ENCODE data around the gene SARM1. TPM values are rescaled to one million over a fixed set of nuclear protein-coding genes. Genes with fewer than 3 reads are reported as not detected.
A peak's percentile ranks its signal among the peaks of the same experiment; 100 is the strongest.

Gene SARM1
- total and polyA plus RNA-seq, 2 of the 13 experiments (the other 11 are each of a cell fraction or from before 2014, with no cell fraction given): 0.73 to 0.86 TPM

DNA sequence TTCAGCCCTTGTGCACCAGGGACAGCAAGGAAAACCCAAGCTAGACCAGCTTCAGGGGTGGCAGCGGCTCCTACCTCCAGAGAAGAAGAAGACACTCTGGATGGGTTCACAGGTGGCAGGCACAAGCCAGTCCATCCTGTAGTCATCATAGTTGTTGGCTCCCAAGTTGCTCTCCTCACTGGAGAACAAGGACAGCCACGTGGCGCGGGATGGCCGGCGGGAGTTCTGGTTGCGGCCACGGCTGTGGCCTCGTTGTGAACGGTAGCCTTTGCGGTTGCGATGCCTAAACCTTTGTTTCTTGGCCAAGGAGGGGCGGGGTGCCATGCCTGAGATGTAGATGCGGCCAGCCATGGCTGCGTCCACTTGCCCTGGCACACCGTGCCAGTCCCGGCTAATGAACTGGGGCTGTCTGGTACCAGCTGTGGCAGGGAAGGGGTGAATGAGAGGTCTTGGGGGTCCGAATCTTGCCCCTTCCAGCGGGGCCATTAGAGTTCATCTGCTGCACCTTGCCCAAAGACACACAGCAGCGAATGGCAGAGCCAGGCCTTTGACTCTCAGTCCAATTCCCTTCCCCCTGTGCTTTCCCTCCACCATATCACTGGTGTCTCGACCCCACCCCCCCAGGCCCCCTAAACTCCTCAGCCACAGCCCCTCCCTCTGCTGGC, 3.7 kb upstream of the SARM1 start (continued):
- TF ChIP-seq, protein P1, sequence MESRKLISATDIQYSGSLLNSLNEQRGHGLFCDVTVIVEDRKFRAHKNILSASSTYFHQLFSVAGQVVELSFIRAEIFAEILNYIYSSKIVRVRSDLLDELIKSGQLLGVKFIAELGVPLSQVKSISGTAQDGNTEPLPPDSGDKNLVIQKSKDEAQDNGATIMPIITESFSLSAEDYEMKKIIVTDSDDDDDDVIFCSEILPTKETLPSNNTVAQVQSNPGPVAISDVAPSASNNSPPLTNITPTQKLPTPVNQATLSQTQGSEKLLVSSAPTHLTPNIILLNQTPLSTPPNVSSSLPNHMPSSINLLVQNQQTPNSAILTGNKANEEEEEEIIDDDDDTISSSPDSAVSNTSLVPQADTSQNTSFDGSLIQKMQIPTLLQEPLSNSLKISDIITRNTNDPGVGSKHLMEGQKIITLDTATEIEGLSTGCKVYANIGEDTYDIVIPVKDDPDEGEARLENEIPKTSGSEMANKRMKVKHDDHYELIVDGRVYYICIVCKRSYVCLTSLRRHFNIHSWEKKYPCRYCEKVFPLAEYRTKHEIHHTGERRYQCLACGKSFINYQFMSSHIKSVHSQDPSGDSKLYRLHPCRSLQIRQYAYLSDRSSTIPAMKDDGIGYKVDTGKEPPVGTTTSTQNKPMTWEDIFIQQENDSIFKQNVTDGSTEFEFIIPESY (CRISPR knock-in tag; IDR thresholded peaks at IDR 0.05): peak; percentile 64; the same call in 1 of the 2 replicates
- TF ChIP-seq, protein P2, sequence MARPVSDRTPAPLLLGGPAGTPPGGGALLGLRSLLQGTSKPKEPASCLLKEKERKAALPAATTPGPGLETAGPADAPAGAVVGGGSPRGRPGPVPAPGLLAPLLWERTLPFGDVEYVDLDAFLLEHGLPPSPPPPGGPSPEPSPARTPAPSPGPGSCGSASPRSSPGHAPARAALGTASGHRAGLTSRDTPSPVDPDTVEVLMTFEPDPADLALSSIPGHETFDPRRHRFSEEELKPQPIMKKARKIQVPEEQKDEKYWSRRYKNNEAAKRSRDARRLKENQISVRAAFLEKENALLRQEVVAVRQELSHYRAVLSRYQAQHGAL (CRISPR knock-in tag; IDR thresholded peaks at IDR 0.05; ENCODE audit: not compliant biosample characterization): no peak
- TF ChIP-seq ARNTL (CRISPR knock-in tag; IDR thresholded peaks at IDR 0.05) (0 out of 2 replicates have a peak, but pooled peaks have one; percentile 5), NFYC (CRISPR knock-in tag; IDR thresholded peaks at IDR 0.05) (no peak), ZMYM3 (CRISPR knock-in tag; IDR thresholded peaks at IDR 0.05) (no peak), ZNF382 (CRISPR knock-in tag; IDR thresholded peaks at IDR 0.05; ENCODE audit: borderline replicate concordance) (no peak), FOXC1 (CRISPR knock-in tag; IDR thresholded peaks at IDR 0.05; ENCODE audit: borderline replicate concordance) (0 out of 2 replicates have a peak, but pooled peaks have one; percentile 14), SAFB2 (CRISPR knock-in tag; IDR thresholded peaks at IDR 0.05; ENCODE audit: borderline replicate concordance, low read depth) (no peak), ARNT2 (CRISPR knock-in tag; IDR thresholded peaks at IDR 0.05; ENCODE audit: low read depth) (peak; percentile 2; the same call in 1 of the 2 replicates), AKAP8 (CRISPR knock-in tag; IDR thresholded peaks at IDR 0.05) (peak; percentile 67; the same call in 1 of the 2 replicates), GLI4 (CRISPR knock-in tag; IDR thresholded peaks at IDR 0.05; ENCODE audit: borderline replicate concordance) (no peak), ZNF292 (CRISPR knock-in tag; IDR thresholded peaks at IDR 0.05; ENCODE audit: borderline replicate concordance, low read depth) (no peak)
- TF ChIP-seq, protein P3, sequence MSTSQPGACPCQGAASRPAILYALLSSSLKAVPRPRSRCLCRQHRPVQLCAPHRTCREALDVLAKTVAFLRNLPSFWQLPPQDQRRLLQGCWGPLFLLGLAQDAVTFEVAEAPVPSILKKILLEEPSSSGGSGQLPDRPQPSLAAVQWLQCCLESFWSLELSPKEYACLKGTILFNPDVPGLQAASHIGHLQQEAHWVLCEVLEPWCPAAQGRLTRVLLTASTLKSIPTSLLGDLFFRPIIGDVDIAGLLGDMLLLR (CRISPR knock-in tag; IDR thresholded peaks at IDR 0.05): 0 out of 2 replicates have a peak, but pooled peaks have one; percentile 44
- TF ChIP-seq, protein P4, sequence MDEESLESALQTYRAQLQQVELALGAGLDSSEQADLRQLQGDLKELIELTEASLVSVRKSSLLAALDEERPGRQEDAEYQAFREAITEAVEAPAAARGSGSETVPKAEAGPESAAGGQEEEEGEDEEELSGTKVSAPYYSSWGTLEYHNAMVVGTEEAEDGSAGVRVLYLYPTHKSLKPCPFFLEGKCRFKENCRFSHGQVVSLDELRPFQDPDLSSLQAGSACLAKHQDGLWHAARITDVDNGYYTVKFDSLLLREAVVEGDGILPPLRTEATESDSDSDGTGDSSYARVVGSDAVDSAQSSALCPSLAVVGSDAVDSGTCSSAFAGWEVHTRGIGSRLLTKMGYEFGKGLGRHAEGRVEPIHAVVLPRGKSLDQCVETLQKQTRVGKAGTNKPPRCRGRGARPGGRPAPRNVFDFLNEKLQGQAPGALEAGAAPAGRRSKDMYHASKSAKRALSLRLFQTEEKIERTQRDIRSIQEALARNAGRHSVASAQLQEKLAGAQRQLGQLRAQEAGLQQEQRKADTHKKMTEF (CRISPR knock-in tag; IDR thresholded peaks at IDR 0.05): no peak
- TF ChIP-seq, protein P5, sequence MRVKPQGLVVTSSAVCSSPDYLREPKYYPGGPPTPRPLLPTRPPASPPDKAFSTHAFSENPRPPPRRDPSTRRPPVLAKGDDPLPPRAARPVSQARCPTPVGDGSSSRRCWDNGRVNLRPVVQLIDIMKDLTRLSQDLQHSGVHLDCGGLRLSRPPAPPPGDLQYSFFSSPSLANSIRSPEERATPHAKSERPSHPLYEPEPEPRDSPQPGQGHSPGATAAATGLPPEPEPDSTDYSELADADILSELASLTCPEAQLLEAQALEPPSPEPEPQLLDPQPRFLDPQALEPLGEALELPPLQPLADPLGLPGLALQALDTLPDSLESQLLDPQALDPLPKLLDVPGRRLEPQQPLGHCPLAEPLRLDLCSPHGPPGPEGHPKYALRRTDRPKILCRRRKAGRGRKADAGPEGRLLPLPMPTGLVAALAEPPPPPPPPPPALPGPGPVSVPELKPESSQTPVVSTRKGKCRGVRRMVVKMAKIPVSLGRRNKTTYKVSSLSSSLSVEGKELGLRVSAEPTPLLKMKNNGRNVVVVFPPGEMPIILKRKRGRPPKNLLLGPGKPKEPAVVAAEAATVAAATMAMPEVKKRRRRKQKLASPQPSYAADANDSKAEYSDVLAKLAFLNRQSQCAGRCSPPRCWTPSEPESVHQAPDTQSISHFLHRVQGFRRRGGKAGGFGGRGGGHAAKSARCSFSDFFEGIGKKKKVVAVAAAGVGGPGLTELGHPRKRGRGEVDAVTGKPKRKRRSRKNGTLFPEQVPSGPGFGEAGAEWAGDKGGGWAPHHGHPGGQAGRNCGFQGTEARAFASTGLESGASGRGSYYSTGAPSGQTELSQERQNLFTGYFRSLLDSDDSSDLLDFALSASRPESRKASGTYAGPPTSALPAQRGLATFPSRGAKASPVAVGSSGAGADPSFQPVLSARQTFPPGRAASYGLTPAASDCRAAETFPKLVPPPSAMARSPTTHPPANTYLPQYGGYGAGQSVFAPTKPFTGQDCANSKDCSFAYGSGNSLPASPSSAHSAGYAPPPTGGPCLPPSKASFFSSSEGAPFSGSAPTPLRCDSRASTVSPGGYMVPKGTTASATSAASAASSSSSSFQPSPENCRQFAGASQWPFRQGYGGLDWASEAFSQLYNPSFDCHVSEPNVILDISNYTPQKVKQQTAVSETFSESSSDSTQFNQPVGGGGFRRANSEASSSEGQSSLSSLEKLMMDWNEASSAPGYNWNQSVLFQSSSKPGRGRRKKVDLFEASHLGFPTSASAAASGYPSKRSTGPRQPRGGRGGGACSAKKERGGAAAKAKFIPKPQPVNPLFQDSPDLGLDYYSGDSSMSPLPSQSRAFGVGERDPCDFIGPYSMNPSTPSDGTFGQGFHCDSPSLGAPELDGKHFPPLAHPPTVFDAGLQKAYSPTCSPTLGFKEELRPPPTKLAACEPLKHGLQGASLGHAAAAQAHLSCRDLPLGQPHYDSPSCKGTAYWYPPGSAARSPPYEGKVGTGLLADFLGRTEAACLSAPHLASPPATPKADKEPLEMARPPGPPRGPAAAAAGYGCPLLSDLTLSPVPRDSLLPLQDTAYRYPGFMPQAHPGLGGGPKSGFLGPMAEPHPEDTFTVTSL (CRISPR knock-in tag; IDR thresholded peaks at IDR 0.05; ENCODE audit: borderline replicate concordance): 0 out of 2 replicates have a peak, but pooled peaks have one; percentile 4
- TF ChIP-seq, protein P6, sequence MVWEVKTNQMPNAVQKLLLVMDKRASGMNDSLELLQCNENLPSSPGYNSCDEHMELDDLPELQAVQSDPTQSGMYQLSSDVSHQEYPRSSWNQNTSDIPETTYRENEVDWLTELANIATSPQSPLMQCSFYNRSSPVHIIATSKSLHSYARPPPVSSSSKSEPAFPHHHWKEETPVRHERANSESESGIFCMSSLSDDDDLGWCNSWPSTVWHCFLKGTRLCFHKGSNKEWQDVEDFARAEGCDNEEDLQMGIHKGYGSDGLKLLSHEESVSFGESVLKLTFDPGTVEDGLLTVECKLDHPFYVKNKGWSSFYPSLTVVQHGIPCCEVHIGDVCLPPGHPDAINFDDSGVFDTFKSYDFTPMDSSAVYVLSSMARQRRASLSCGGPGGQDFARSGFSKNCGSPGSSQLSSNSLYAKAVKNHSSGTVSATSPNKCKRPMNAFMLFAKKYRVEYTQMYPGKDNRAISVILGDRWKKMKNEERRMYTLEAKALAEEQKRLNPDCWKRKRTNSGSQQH (CRISPR knock-in tag; IDR thresholded peaks at IDR 0.05; ENCODE audit: low read depth): 0 out of 2 replicates have a peak, but pooled peaks have one; percentile 43
